Stimulated activated CD8-positive, alpha-beta memory T cell treated with anti-CD3 and anti-CD28 coated beads, Interleukin-15, amount 100 ng/mL, for 1 hour (primary cell): ENCODE results near the gene IPO4.

ENCODE experiments used
- DNase-seq: peaks from one replicate; pipeline ENCODE4 v3.0.0-alpha.2; 2020; ENCODE audit warnings: low read depth

IPO4 gene

GRCh38 chr14:24176599-24176998 lies 12.0 kb downstream of the IPO4 start:
- no peak for DNase-seq

GRCh38 chr14:24172871-24173281 lies 15.7 kb downstream of the IPO4 start:
- no peak for DNase-seq

DNA sequence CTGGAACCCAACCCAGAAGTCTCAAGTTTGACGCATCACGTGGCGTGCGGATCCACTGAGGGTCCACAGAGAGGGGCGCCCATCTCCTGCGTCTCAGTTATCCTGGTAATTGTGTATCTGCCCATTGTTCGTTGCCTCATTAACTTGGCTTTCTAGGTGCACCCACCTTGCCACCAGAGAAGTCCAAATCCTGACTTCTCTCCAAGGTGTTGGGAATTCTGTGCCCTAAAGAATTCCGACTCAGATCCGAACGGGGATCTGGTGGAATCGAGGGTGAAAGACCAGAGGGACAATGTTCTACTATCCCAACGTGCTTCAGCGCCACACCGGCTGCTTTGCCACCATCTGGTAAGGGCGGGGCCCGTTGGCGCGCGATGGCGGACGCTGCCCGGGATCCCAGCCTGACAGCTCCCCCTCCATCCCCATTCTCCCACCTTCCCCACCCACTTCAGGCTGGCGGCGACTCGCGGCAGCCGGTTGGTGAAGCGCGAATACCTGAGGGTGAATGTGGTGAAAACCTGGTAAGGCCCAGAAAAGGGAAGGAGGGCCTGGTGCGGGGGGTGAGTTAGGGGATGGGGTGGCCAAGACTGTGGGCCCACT lies 16.3 kb downstream of the IPO4 start:
- no peak for DNase-seq

GRCh38 chr14:24171422-24172260 lies 17.0 kb downstream of the IPO4 start, which contains the start of gene REC8:
Gene REC8 (plus strand): TSS chr14:24172080. CDS start chr14:24172553, 473 bp downstream.
- peak; percentile 53 for DNase-seq

DNA sequence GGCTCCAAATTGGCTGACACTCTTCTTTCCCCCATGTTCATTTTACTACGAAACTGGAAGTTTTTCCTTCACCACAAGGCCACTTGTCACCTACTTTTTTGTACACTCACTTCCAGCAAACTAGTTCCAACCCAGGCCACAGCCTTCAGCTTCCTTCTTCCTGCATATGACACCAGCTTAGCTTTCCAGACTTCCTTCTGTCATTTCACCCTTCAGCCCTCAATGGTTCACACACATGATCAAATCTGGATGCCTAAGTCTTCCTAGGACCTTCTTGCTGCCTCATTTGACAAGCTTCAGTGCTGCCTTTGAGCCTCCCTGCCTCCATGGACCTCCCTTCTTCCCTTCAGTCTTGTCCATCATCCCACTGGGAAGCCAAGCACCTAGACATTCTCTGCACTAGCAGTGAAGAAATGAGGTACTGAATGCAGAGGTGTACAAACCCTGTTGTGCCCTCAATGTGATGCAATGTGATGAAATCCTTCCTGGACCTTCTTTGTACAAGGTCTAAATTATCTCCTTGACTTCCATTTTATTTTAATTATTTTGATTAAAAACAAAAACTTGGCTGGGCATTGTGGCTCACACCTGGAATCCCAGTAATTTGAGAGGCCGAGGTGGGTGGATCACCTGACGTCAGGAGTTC lies 21.0 kb downstream of the IPO4 start:
- no peak for DNase-seq

GRCh38 chr14:24165785-24166184 lies 22.8 kb downstream of the IPO4 start:
- no peak for DNase-seq

DNA sequence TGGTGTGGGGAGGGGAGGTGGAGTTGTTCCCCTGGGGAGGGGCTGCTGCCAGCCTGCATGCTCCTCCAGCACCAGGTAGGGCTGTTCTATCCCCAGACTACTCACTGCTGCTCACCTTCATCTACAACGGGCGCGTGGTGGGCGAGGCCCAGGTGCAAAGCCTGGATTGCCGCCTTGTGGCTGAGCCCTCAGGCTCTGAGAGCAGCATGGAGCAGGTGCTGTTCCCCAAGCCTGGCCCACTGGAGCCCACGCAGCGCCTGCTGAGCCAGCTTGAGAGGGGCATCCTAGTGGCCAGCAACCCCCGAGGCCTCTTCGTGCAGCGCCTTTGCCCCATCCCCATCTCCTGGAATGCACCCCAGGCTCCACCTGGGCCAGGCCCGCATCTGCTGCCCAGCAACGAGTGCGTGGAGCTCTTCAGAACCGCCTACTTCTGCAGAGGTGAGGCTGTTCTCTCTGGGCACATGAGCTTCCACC lies 24.1 kb downstream of the IPO4 start:
- no peak for DNase-seq

GRCh38 chr14:24162093-24162492 lies 26.5 kb downstream of the IPO4 start:
- no peak for DNase-seq

DNA sequence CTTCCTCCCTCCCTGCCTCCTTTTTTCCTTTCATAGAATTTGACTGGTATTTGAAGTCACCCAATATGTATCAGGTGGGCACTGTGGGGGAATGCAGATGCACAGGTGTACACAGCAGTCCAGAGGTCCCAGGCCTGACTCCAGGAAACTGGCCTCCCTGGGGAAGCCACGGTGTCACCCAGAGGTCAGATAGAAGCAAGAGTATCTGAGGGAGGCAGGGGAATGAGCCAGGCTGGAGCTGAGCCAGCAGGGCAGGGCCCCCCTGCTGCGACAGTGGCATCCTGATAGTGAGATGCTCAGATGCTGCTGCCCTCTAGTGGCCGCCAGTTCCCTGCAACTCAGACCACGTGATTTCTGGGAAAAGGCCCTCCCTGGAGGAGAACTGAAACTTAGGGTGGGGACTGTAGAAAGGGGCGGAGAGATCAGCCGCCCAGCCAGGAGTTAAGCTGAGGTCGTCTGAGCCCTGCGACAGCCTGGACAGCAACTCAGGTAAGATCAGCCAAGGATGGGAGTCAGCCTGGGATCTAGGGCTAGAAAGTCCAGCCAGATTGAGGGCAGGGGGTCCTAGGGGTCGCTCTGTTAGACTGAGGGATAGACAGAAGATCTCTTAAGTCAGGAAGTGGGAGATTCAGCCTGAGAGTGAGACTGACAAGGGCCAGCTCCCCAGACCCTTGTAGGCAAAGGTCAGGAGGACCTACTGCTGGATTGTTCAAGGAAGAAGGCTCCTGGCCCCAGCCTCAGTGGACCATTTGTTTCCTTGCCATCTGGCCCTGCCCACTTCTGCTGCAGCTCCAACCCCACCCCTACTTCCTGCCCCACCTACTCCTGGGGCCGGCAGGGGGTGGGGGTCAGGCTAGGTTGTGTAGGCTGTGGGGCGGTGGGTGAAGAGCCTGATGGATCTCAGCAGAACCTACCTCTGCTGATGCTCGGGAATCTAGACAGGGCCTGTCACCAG lies 27.5 kb downstream of the IPO4 start, which contains the start of gene IRF9:
IRF9 (plus strand) TSS at position 416 of the 955 bp plus-strand sequence. CDS start 880 bp downstream, outside the sequence.
- DNase-seq: peak; percentile 97

- DNase-seq: no peak
These were observed 28.1 kb downstream of the IPO4 start for GRCh38 chr14:24160499-24160849.

DNA sequence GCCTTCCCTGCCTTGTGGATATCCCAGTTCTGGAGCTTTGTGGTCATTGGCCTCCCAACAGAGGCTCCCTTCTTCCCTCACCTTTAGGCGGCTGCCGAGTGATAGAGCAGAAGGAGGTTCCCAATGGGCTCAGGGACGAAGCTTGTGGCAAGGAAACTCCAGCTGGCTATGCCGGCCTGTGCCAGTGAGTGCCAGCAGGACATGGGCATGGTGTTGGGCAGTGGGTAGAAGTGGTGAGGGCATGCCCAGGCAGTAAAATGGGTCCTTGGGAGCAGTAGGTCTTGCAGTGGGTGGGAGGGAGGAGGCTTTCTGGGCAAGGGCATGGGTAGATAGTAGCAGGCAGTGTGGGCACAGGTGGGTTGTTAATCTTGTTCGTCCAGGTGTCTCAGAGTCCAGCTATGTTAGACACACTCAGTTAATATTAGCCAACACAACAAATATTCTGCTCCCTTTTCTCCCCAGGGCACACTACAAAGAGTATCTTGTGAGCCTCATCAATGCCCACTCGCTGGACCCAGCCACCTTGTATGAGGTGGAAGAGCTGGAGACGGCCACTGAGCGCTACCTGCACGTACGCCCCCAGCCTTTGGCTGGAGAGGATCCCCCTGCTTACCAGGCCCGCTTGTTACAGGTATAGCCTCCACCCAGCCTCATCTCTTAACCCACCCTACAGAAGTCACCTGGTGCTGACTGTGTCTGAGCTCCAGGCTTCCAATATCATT lies 28.7 kb downstream of the IPO4 start:
- DNase-seq: no peak

- no peak for DNase-seq
These were observed 31.3 kb downstream of the IPO4 start for GRCh38 chr14:24157331-24157730.

GRCh38 chr14:24156840-24157239 lies 31.8 kb downstream of the IPO4 start:
- no peak for DNase-seq

DNA sequence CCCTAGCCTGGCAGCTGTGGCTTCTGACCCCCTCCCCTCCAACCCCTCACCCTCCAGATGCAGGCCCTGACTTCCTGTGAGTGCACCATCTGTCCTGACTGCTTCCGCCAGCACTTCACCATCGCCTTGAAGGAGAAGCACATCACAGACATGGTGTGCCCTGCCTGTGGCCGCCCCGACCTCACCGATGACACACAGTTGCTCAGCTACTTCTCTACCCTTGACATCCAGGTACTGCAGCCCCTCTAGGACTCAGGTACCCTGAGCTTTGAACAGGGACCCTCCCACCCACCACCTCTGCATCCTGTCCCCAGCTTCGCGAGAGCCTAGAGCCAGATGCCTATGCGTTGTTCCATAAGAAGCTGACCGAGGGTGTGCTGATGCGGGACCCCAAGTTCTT lies 33.5 kb downstream of the IPO4 start:
- no peak for DNase-seq

DNA sequence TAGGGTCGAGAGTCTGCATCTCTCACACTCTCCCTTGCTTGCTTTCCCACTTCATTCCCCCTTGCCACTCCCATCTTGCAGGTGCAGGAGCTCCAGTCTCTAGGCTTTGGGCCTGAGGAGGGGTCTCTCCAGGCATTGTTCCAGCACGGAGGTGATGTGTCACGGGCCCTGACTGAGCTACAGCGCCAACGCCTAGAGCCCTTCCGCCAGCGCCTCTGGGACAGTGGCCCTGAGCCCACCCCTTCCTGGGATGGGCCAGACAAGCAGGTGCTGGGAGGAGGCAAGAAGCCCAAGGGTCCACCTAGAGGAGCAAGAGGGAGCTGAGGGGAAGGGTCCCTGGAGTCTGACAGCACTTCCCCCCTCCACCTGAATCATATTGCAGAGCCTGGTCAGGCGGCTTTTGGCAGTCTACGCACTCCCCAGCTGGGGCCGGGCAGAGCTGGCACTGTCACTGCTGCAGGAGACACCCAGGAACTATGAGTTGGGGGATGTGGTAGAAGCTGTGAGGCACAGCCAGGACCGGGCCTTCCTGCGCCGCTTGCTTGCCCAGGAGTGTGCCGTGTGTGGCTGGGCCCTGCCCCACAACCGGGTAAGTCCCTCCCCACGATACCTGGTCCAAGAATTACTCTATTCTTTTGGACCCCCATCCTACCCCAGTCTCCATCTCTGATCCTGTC lies 37.1 kb downstream of the IPO4 start:
- DNase-seq: no peak

- DNase-seq: no peak
These were observed 37.6 kb downstream of the IPO4 start for GRCh38 chr14:24150993-24151392.

DNA sequence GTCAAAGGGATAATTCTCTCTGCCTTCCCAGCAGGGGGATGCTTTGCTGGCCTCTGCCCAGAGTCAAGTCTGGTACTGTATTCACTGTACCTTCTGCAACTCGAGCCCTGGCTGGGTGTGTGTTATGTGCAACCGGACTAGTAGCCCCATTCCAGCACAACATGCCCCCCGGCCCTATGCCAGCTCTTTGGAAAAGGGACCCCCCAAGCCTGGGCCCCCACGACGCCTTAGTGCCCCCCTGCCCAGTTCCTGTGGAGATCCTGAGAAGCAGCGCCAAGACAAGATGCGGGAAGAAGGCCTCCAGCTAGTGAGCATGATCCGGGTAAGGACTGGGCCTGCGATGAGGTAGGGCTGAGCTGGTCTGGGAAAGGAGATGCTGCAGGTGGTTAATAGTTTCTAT lies 38.0 kb downstream of the IPO4 start:
- no peak for DNase-seq

DNA sequence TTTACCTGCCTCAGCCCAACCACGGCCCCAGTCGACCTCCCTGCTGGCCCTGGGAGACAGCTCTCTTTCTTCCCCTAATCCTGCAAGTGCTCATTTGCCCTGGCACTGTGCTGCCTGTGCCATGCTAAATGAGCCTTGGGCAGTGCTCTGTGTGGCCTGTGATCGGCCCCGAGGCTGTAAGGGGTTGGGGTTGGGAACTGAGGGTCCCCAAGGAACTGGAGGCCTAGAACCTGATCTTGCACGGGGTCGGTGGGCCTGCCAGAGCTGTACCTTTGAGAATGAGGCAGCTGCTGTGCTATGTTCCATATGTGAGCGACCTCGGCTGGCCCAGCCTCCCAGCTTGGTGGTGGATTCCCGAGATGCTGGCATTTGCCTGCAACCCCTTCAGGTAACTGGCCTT lies 38.6 kb downstream of the IPO4 start:
- DNase-seq: no peak

DNA sequence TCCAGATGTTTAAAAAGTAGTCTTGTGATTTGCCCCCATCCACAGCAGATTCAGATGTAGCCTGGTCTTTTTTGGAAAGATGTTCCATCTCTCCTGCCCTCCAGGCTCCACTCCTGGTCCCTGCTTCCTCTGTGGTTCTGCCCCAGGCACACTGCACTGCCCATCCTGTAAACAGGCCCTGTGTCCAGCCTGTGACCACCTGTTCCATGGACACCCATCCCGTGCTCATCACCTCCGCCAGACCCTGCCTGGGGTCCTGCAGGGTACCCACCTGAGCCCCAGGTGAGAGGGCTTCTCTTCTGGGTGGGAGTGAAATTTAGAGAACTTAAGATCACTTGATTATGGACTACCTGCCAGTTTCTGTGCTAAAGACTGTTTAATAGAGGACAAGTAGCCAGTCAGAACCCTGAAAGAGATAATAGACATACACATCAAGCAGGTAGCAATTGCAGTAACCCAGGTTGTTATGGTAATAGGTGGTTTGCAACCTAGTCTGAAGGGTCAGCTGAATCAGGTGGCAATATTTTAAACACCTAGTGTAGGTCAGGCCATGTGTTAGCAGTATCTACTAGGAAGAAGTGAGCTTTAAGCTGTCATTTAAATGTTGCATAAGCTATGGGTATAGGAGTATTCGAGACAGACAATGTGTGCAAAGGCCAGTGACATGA lies 39.2 kb downstream of the IPO4 start:
- DNase-seq: no peak
